Measurements from ENCODE around the gene SNN.

The SNN gene

GRCh38 chr16:11667824-11668622, at the start of gene SNN:
Gene SNN, plus strand, starts transcription at chr16:11668455. Its CDS starts 7,605 bp downstream, at chr16:11676060.
- no peaks in the 10 kb centered on the region for H3K79me2 ChIP-seq
- no peak for TF ChIP-seq CTCF (IDR thresholded peaks at IDR 0.05)
- H3K36me3 ChIP-seq (ENCODE audit: control insufficient read depth, insufficient read depth, low read length): no peaks in the 10 kb centered on the region
- no peaks in the 10 kb centered on the region for H3K27me3 ChIP-seq (ENCODE audit: control insufficient read depth, insufficient read depth, low read length)
- peak within 1 kb of the TSS; percentile 93 for H3K4me2 ChIP-seq (ENCODE audit: low read length)
- peak within 1 kb of the TSS; percentile 68 for H3K4me3 ChIP-seq (ENCODE audit: low read depth, low read length)
- no peak within 1 kb of the TSS for H3K9ac ChIP-seq
- no peaks in the 10 kb centered on the region for H3K9me3 ChIP-seq (ENCODE audit: control insufficient read depth, low read length)
- peak within 1 kb of the TSS; percentile 91 for H2AFZ ChIP-seq
- peak within 1 kb of the TSS; percentile 49 for H3K27ac ChIP-seq
- H3K4me1 ChIP-seq: peaks cover 9% of the 10 kb centered on the region

GRCh38 chr16:11619327-11619851, 48.9 kb upstream of the SNN start:
- Histone ChIP-seq H3K27me3 (ENCODE audit: control insufficient read depth, insufficient read depth, low read length) (no peaks in the 10 kb centered on the region), H3K36me3 (ENCODE audit: control insufficient read depth, insufficient read depth, low read length) (no peaks in the 10 kb centered on the region), H2AFZ (peak overlapping the region; percentile 40), H3K4me2 (ENCODE audit: low read length) (peak overlapping the region; percentile 35), H3K4me3 (ENCODE audit: low read depth, low read length) (no peak overlapping the region), H3K9me3 (ENCODE audit: control insufficient read depth, low read length) (no peaks in the 10 kb centered on the region), H3K79me2 (no peaks in the 10 kb centered on the region), H3K9ac (no peak overlapping the region), H3K27ac (peak overlapping the region; percentile 51), H3K4me1 (peaks cover 8% of the 10 kb centered on the region)
- TF ChIP-seq CTCF (IDR thresholded peaks at IDR 0.05): no peak

- H3K9me3 ChIP-seq (ENCODE audit: control insufficient read depth, low read length): no peaks in the 10 kb centered on the region
- H3K36me3 ChIP-seq (ENCODE audit: control insufficient read depth, insufficient read depth, low read length): no peaks in the 10 kb centered on the region
- no peak overlapping the region for H3K27ac ChIP-seq
- H3K4me1 ChIP-seq: peaks cover 8% of the 10 kb centered on the region
- H3K27me3 ChIP-seq (ENCODE audit: control insufficient read depth, insufficient read depth, low read length): no peaks in the 10 kb centered on the region
- H3K4me3 ChIP-seq (ENCODE audit: low read depth, low read length): no peak overlapping the region
- no peak overlapping the region for H3K4me2 ChIP-seq (ENCODE audit: low read length)
- no peak for TF ChIP-seq CTCF (IDR thresholded peaks at IDR 0.05)
- no peak overlapping the region for H2AFZ ChIP-seq
- no peak overlapping the region for H3K9ac ChIP-seq
- no peaks in the 10 kb centered on the region for H3K79me2 ChIP-seq
These were observed 47.8 kb upstream of the SNN start for GRCh38 chr16:11620243-11621003.

- H3K27me3 ChIP-seq (ENCODE audit: control insufficient read depth, insufficient read depth, low read length): no peaks in the 10 kb centered on the region
- no peak for TF ChIP-seq CTCF (IDR thresholded peaks at IDR 0.05)
- no peak overlapping the region for H3K4me2 ChIP-seq (ENCODE audit: low read length)
- H3K4me3 ChIP-seq (ENCODE audit: low read depth, low read length): no peak overlapping the region
- no peaks in the 10 kb centered on the region for H3K9me3 ChIP-seq (ENCODE audit: control insufficient read depth, low read length)
- H3K4me1 ChIP-seq: peaks cover 8% of the 10 kb centered on the region
- H3K27ac ChIP-seq: no peak overlapping the region
- no peaks in the 10 kb centered on the region for H3K36me3 ChIP-seq (ENCODE audit: control insufficient read depth, insufficient read depth, low read length)
- H3K79me2 ChIP-seq: no peaks in the 10 kb centered on the region
- no peak overlapping the region for H3K9ac ChIP-seq
- H2AFZ ChIP-seq: peak overlapping the region; percentile 65
These were observed 46.7 kb upstream of the SNN start for GRCh38 chr16:11621539-11621919.
